ENCODE results near the gene HCN2.

- TF ChIP-seq POLR2AphosphoS5 (IDR thresholded peaks at IDR 0.05; ENCODE audit: borderline replicate concordance, low read depth, low read length) (no peak), EZH2 (IDR thresholded peaks at IDR 0.05) (no peak)
Observed at GRCh38 chr19:589693-590395, at the start of gene HCN2.

Data from SK-N-MC (cell line).